Thyroid gland (tissue), 4 donors: ENCODE measurements around the gene VENTX.

ENCODE experiments used
- CTCF ChIP-seq, 6 experiments: fragments of 200-600 bp in 3 of 6; fragments of 450-650 bp in 3 of 6; sonication (generic) in 3 of 6; IDR thresholded peaks; one replicate each; pipeline ENCODE4 v1.5.1; 2016 to 2019; ENCODE audit warnings: antibody characterized with exemption in 6 of 6, mild to moderate bottlenecking in 2 of 6, inconsistent platforms in 1 of 6, moderate library complexity in 1 of 6
- POLR2A ChIP-seq, 2 donors: fragments of 450-650 bp; IDR thresholded peaks; one replicate each; pipeline ENCODE4 v1.6.1; 2017; ENCODE audit warnings: antibody characterized with exemption in 2 of 2, mild to moderate bottlenecking in 2 of 2, moderate library complexity in 1 of 2

- TF ChIP-seq CTCF (IDR thresholded peaks at IDR 0.05): no peak
- TF ChIP-seq POLR2A (IDR thresholded peaks at IDR 0.05): no peak
These were observed 40.4 kb downstream of the VENTX start for GRCh38 chr10:133277993-133278576.
